Measurements from ENCODE around the gene OR1A1. TPM values are rescaled to one million over a fixed set of nuclear protein-coding genes. Genes with fewer than 3 reads are reported as not detected.
"Not testable (repeated sequence)": the region's sequence is repeated elsewhere in the genome, so short reads cannot be mapped to it uniquely, and the experiment has no call there.

Gene OR1A1, protein sequence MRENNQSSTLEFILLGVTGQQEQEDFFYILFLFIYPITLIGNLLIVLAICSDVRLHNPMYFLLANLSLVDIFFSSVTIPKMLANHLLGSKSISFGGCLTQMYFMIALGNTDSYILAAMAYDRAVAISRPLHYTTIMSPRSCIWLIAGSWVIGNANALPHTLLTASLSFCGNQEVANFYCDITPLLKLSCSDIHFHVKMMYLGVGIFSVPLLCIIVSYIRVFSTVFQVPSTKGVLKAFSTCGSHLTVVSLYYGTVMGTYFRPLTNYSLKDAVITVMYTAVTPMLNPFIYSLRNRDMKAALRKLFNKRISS
- total RNA-seq = not detected
- 1 to 10 TPM in 1 of 2 donors, not detected in 1; 1.1 TPM for polyA plus RNA-seq
- long read RNA-seq, donor 1 = 0 reads
- long read RNA-seq, donor 2 = 0 reads

DNA sequence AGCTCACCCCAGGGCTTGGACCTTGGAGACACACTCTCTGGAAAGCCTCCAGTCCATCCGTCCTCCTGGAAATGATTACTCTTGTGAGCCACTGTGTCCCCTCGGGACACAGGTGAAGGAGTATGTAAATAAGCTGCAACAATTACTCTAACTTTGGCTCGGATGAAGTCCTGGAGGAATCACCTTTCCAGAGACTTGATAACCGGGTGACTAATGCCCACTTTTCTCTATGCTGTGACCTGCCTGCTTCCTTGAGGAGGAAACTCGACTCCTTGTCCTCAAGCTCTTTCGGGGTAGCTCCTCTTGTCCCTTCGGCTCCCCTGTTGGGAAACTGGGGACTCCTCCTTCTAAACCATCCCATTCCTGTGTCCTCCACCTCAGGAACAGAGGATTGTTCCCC, at the start of gene OR1A1:
TSS of gene OR1A1 (plus strand) at position 301 of the 400 bp plus-strand sequence. CDS start 7,954 bp downstream, outside the sequence.
- intact Hi-C loops (cut with DNase I) = no loop called here
- Histone ChIP-seq H3K4me3 (ENCODE audit: low read length in 2 of 2) (no peak within 1 kb of the TSS), H3K27ac (ENCODE audit: low read depth in 1 of 2, low read length in 2 of 2) (no peak within 1 kb of the TSS), H3K27me3 (ENCODE audit: control insufficient read depth in 1 of 2, insufficient read depth in 2 of 2, low read length in 1 of 2) (no peaks in the 10 kb centered on the region), H3K9me3 (ENCODE audit: control insufficient read depth, low read length) (no peaks in the 10 kb centered on the region), H3K36me3 (ENCODE audit: control insufficient read depth in 1 of 2, insufficient read depth in 2 of 2, low read length in 1 of 2) (no peaks in the 10 kb centered on the region), H3K4me1 (ENCODE audit: control insufficient read depth in 1 of 2, insufficient read depth in 2 of 2, low read length in 2 of 2) (no peaks in the 10 kb centered on the region)
- 52 to 63% methylated on average over 7 of the region's 7 CpGs for WGBS, 2 donors
- ATAC-seq (ENCODE audit: low FRiP score) (no peak), DNase-seq (no peak)

DNA sequence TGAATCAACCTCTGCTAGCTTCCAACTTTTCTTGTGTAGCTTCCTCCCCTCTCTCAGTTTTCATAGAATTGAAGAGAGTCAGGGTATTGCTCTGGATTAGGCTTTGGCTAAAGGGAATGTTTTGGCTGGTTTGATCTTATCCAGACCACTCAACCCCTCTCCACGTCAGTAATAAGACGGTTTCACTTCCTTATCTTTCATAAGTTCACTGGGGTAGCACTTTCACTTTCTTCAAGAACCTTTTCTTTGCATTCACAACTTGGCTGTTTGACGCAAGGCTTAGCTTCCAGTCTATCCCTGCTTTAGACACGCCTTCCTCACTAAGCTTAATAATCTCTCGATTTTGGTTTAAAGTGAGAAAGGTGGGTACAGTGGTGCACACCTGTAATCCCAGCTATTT, 39.9 kb upstream of the OR1A1 start:
- Histone ChIP-seq H3K9me3 (ENCODE audit: control insufficient read depth, low read length) (peaks cover 6% of the 10 kb centered on the region), H3K27ac (ENCODE audit: low read depth in 1 of 2, low read length in 2 of 2) (no peak overlapping the region), H3K36me3 (ENCODE audit: control insufficient read depth in 1 of 2, insufficient read depth in 2 of 2, low read length in 1 of 2) (no peaks in the 10 kb centered on the region), H3K4me3 (ENCODE audit: low read length in 2 of 2) (no peak overlapping the region), H3K27me3 (ENCODE audit: control insufficient read depth in 1 of 2, insufficient read depth in 2 of 2, low read length in 1 of 2) (no peaks in the 10 kb centered on the region), H3K4me1 (ENCODE audit: control insufficient read depth in 1 of 2, insufficient read depth in 2 of 2, low read length in 2 of 2) (no peaks in the 10 kb centered on the region)
- 64 to 78% methylated on average over 5 of the region's 5 CpGs for WGBS, 2 donors
- ATAC-seq (ENCODE audit: low FRiP score) (no peak), DNase-seq (no peak)
- intact Hi-C loops (cut with DNase I) = no loop called here

- 47 to 49% methylated on average over 4 of the region's 4 CpGs for WGBS, 2 donors
- no peak for ATAC-seq (ENCODE audit: low FRiP score)
- Histone ChIP-seq H3K36me3 (ENCODE audit: control insufficient read depth in 1 of 2, insufficient read depth in 2 of 2, low read length in 1 of 2) (no peaks in the 10 kb centered on the region), H3K9me3 (ENCODE audit: control insufficient read depth, low read length) (peaks cover 2% of the 10 kb centered on the region), H3K4me3 (ENCODE audit: low read length in 2 of 2) (no peak overlapping the region), H3K27ac (ENCODE audit: low read depth in 1 of 2, low read length in 2 of 2) (no peak overlapping the region), H3K27me3 (ENCODE audit: control insufficient read depth in 1 of 2, insufficient read depth in 2 of 2, low read length in 1 of 2) (no peaks in the 10 kb centered on the region), H3K4me1 (ENCODE audit: control insufficient read depth in 1 of 2, insufficient read depth in 2 of 2, low read length in 2 of 2) (no peaks in the 10 kb centered on the region)
- intact Hi-C loops (cut with DNase I) = no loop called here
- DNase-seq = no peak
These were observed 17.5 kb upstream of the OR1A1 start for GRCh38 chr17:3189961-3190360.

DNA sequence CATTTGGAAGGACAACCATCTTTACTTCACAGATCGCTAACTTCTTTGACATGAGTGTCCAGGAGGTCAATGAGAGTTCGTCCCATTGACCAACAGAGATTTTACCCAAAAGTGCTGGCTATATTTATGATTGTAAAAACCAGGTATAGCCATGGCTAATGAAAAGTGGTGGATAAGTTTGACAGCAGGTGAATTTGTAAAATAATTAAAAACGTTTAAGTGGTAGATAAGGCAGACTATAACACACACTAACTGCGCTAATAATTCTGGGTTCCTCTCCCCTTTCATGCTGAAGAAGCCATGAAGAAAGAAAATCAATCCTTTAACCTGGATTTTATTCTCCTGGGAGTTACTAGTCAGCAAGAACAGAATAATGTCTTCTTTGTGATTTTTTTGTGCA, 10.2 kb upstream of the OR1A1 start, which contains the start of gene OR1A2:
TSS of gene OR1A2 (plus strand) at position 301 of the 400 bp plus-strand sequence. CDS start at position 301, 0 bp downstream.
- no peaks in the 10 kb centered on the region for H3K27me3 ChIP-seq (ENCODE audit: control insufficient read depth in 1 of 2, insufficient read depth in 2 of 2, low read length in 1 of 2)
- 69 to 73% methylated on average over 4 of the region's 4 CpGs for WGBS, 2 donors
- H3K36me3 ChIP-seq (ENCODE audit: control insufficient read depth in 1 of 2, insufficient read depth in 2 of 2, low read length in 1 of 2) = no peaks in the 10 kb centered on the region
- intact Hi-C loops (cut with DNase I) = no loop called here
- ATAC-seq (ENCODE audit: low FRiP score) (no peak), DNase-seq (no peak)
- H3K27ac ChIP-seq (ENCODE audit: low read depth in 1 of 2, low read length in 2 of 2) = no peak within 1 kb of the TSS
- H3K4me3 ChIP-seq (ENCODE audit: low read length in 2 of 2) = no peak within 1 kb of the TSS
- no peaks in the 10 kb centered on the region for H3K4me1 ChIP-seq (ENCODE audit: control insufficient read depth in 1 of 2, insufficient read depth in 2 of 2, low read length in 2 of 2)
- H3K9me3 ChIP-seq (ENCODE audit: control insufficient read depth, low read length) = peaks cover 4% of the 10 kb centered on the region

DNA sequence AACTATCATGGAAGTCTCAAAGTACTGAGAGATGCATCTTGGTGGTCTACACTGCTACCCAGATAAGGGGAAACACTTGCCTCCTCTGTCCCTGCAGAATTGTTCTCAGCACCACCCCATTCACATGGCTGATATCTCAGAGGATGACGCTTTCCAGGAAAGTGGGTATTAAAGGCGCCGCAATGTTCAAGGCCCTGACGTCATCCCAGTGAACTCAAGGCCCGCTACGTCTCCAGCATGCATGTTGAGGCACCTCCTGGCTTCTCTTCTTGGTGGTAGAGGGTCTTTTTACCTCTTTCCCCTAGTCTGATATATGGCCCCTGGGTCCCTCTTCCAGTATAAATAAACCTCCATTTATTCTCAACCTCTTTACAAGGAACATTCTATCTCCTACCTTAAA, 1.0 kb downstream of the OR1A1 start:
- no peaks in the 10 kb centered on the region for H3K9me3 ChIP-seq (ENCODE audit: control insufficient read depth, low read length)
- ATAC-seq (ENCODE audit: low FRiP score) = no peak
- intact Hi-C loops (cut with DNase I) = no loop called here
- 87 to 89% methylated on average over 6 of the region's 6 CpGs for whole genome bisulfite sequencing, 2 donors
- no peaks in the 10 kb centered on the region for H3K36me3 ChIP-seq (ENCODE audit: control insufficient read depth in 1 of 2, insufficient read depth in 2 of 2, low read length in 1 of 2)
- H3K4me3 ChIP-seq (ENCODE audit: low read length in 2 of 2) = no peak overlapping the region
- no peaks in the 10 kb centered on the region for H3K4me1 ChIP-seq (ENCODE audit: control insufficient read depth in 1 of 2, insufficient read depth in 2 of 2, low read length in 2 of 2)
- H3K27me3 ChIP-seq (ENCODE audit: control insufficient read depth in 1 of 2, insufficient read depth in 2 of 2, low read length in 1 of 2) = peaks cover 0 to 1% of the 10 kb centered on the region in 2 donors
- no peak overlapping the region for H3K27ac ChIP-seq (ENCODE audit: low read depth in 1 of 2, low read length in 2 of 2)
- DNase-seq = no peak

- H3K9me3 ChIP-seq (ENCODE audit: control insufficient read depth, low read length) = no peaks in the 10 kb centered on the region
- H3K4me3 ChIP-seq (ENCODE audit: low read length in 2 of 2) = no peak overlapping the region
- intact Hi-C loops (cut with DNase I) = no loop called here
- H3K4me1 ChIP-seq (ENCODE audit: control insufficient read depth in 1 of 2, insufficient read depth in 2 of 2, low read length in 2 of 2) = no peaks in the 10 kb centered on the region
- 72 to 76% methylated on average over 3 of the region's 3 CpGs for WGBS, 2 donors
- no peak for DNase-seq
- no peaks in the 10 kb centered on the region for H3K36me3 ChIP-seq (ENCODE audit: control insufficient read depth in 1 of 2, insufficient read depth in 2 of 2, low read length in 1 of 2)
- no peak for ATAC-seq (ENCODE audit: low FRiP score)
- H3K27ac ChIP-seq (ENCODE audit: low read depth in 1 of 2, low read length in 2 of 2) = no peak overlapping the region
- H3K27me3 ChIP-seq (ENCODE audit: control insufficient read depth in 1 of 2, insufficient read depth in 2 of 2, low read length in 1 of 2) = peaks cover 0 to 1% of the 10 kb centered on the region in 2 donors
These were observed 5.5 kb downstream of the OR1A1 start for GRCh38 chr17:3213001-3213400.

GRCh38 chr17:3213587-3213986, 6.1 kb downstream of the OR1A1 start:
- H3K4me3 ChIP-seq (ENCODE audit: low read length in 2 of 2) = no peak overlapping the region
- no peaks in the 10 kb centered on the region for H3K4me1 ChIP-seq (ENCODE audit: control insufficient read depth in 1 of 2, insufficient read depth in 2 of 2, low read length in 2 of 2)
- peaks cover 0 to 1% of the 10 kb centered on the region in 2 donors for H3K27me3 ChIP-seq (ENCODE audit: control insufficient read depth in 1 of 2, insufficient read depth in 2 of 2, low read length in 1 of 2)
- intact Hi-C loops (cut with DNase I) = no loop called here
- ATAC-seq (ENCODE audit: low FRiP score) (no peak), DNase-seq (no peak)
- H3K36me3 ChIP-seq (ENCODE audit: control insufficient read depth in 1 of 2, insufficient read depth in 2 of 2, low read length in 1 of 2) = no peaks in the 10 kb centered on the region
- H3K9me3 ChIP-seq (ENCODE audit: control insufficient read depth, low read length) = no peaks in the 10 kb centered on the region
- 55 to 57% methylated on average over 6 of the region's 6 CpGs for WGBS, 2 donors
- no peak overlapping the region for H3K27ac ChIP-seq (ENCODE audit: low read depth in 1 of 2, low read length in 2 of 2)

- DNase-seq; H3K27me3 ChIP-seq (ENCODE audit: control insufficient read depth in 1 of 2, insufficient read depth in 2 of 2, low read length in 1 of 2); intact Hi-C loops (cut with DNase I): not testable (repeated sequence)
These were observed 12.5 kb downstream of the OR1A1 start for GRCh38 chr17:3219978-3220377.

DNA sequence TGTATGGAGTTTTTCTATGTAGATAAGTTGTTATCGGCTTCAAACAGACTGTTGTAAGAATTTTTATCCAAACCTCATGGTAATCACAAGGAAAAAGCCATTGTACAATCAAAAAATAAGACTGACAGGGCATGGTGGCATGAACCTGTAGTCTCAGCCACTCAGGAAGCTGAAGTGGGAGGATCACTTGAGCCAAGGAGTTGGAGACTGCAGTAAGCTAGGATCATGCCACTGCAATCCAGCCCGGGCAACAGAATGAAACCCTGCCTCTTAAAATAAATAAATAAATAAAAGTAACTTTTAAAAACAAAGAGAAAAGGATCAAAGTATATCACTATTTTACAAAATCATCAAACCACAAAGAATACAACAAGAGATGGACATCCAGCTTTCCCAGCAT, 14.4 kb downstream of the OR1A1 start:
- WGBS, 2 donors = 84 to 85% methylated on average over 2 of the region's 2 CpGs
- intact Hi-C loops (cut with DNase I) = no loop called here
- Histone ChIP-seq H3K4me3 (ENCODE audit: low read length in 2 of 2) (no peak overlapping the region), H3K4me1 (ENCODE audit: control insufficient read depth in 1 of 2, insufficient read depth in 2 of 2, low read length in 2 of 2) (no peaks in the 10 kb centered on the region), H3K36me3 (ENCODE audit: control insufficient read depth in 1 of 2, insufficient read depth in 2 of 2, low read length in 1 of 2) (no peaks in the 10 kb centered on the region), H3K9me3 (ENCODE audit: control insufficient read depth, low read length) (no peaks in the 10 kb centered on the region), H3K27ac (ENCODE audit: low read depth in 1 of 2, low read length in 2 of 2) (no peak overlapping the region), H3K27me3 (ENCODE audit: control insufficient read depth in 1 of 2, insufficient read depth in 2 of 2, low read length in 1 of 2) (no peaks in the 10 kb centered on the region)
- DNase-seq (no peak), ATAC-seq (ENCODE audit: low FRiP score) (no peak)

More at GRCh38 chr17:3219978-3220377, 12.5 kb downstream of the OR1A1 start:
- H3K4me3 ChIP-seq (ENCODE audit: low read length in 2 of 2); H3K9me3 ChIP-seq (ENCODE audit: control insufficient read depth, low read length); H3K36me3 ChIP-seq (ENCODE audit: control insufficient read depth in 1 of 2, insufficient read depth in 2 of 2, low read length in 1 of 2); ATAC-seq (ENCODE audit: low FRiP score); H3K4me1 ChIP-seq (ENCODE audit: control insufficient read depth in 1 of 2, insufficient read depth in 2 of 2, low read length in 2 of 2); H3K27ac ChIP-seq (ENCODE audit: low read depth in 1 of 2, low read length in 2 of 2): not testable (repeated sequence)
- 62% methylated on average over 3 of the region's 3 CpGs for WGBS, 2 donors

Data from aorta (tissue), 5 donors.